IPS-NIHi11 (cell line): ENCODE measurements around the gene RHOT1.

Source experiments
- DNase-seq: peaks from one replicate; pipeline ENCODE4 v3.0.0; 2012; ENCODE audit warnings: mixed read lengths, low spot score

The RHOT1 gene

GRCh38 chr17:32269377-32269776 is 127.1 kb downstream of the RHOT1 start:
- no peak for DNase-seq

- no peak for DNase-seq
These were observed 129.5 kb downstream of the RHOT1 start for GRCh38 chr17:32271844-32272243.

- no peak for DNase-seq
These were observed 131.8 kb downstream of the RHOT1 start for GRCh38 chr17:32274101-32274500.

- no peak for DNase-seq
These were observed 132.3 kb downstream of the RHOT1 start for GRCh38 chr17:32274643-32275042.
